ENCODE data around the gene CYP27C1. TPM values are rescaled to one million over a fixed set of nuclear protein-coding genes. Genes with fewer than 3 reads are reported as not detected.
A peak's percentile ranks its signal among the peaks of the same experiment; 100 is the strongest.

The CYP27C1 gene
- total RNA-seq (2022): 0.11 TPM in 1 of 2 replicates, not detected in the other
- Bru-seq, nascent RNA: percentile 18 among the genes with signal in this experiment
- BruChase-seq, experiment 1, labeled RNA remaining after a 2-hour chase: percentile 20 among the genes with signal in this experiment
- BruChase-seq, experiment 2, labeled RNA remaining after a 6-hour chase: percentile 18 among the genes with signal in this experiment
- long read RNA-seq, partial matches to known transcripts: 0 of 1 reads
- long read RNA-seq, other reads (novel, unspliced or antisense): 0 of 1 reads

- H3K36me3 ChIP-seq (ENCODE audit: control insufficient read depth, insufficient read depth, low read length): no peaks in the 10 kb centered on the region
Observed at GRCh38 chr2:127220102-127220767, at the start of gene CYP27C1. Gene CYP27C1, minus strand, starts transcription at chr2:127220299. Its CDS starts 29 bp downstream, at chr2:127220270.

GRCh38 chr2:127261804-127262406 lies 41.8 kb upstream of the CYP27C1 start:
- no TSS peak for BruUV-seq (replicated peaks)
- H3K4me1 ChIP-seq: no peaks in the 10 kb centered on the region
- no peak for TF ChIP-seq CTCF (IDR thresholded peaks at IDR 0.05; ENCODE audit: insufficient read depth in 1 of 2, low read depth in 1 of 2, low read length in 1 of 2, severe bottlenecking in 1 of 2, unreplicated experiment in 1 of 2)
- H3K4me3 Mint-ChIP-seq (ENCODE audit: unreplicated experiment): no peak overlapping the region
- no peak for DNase-seq
- H3K27me3 Mint-ChIP-seq (ENCODE audit: insufficient read depth, unreplicated experiment): no peaks in the 10 kb centered on the region
- no peak overlapping the region for H3K27ac Mint-ChIP-seq (ENCODE audit: unreplicated experiment)
- POLR2A ChIA-PET: no interaction called here
- no peak overlapping the region for H3K4me3 ChIP-seq (ENCODE audit: low read depth, low read length)
- no peaks in the 10 kb centered on the region; the same call in 1 of the 2 replicates for H3K36me3 ChIP-seq (ENCODE audit: control insufficient read depth, insufficient read depth, low read length)
- H3K36me3 Mint-ChIP-seq (ENCODE audit: insufficient read depth, unreplicated experiment): peaks cover 60% of the 10 kb centered on the region
- H3K9me3 Mint-ChIP-seq (ENCODE audit: unreplicated experiment): no peaks in the 10 kb centered on the region
- CTCF ChIA-PET: no interaction called here
- intact Hi-C loops (cut with micrococcal nuclease; ENCODE audit: unreplicated experiment): loop anchor here (5.0 kb wide), 1 partner anchor 65 kb away; no protein-coding TSS in a partner anchor
- no peaks in the 10 kb centered on the region for H3K4me1 Mint-ChIP-seq (ENCODE audit: low read depth, unreplicated experiment)
- no peaks in the 10 kb centered on the region for H3K9me3 ChIP-seq
- H3K27me3 ChIP-seq (replicated peaks; ENCODE audit: control insufficient read depth, insufficient read depth, low read length): no peaks in the 10 kb centered on the region

More at GRCh38 chr2:127220102-127220767, at the start of gene CYP27C1:
- TF ChIP-seq CTCF (IDR thresholded peaks at IDR 0.05; ENCODE audit: insufficient read depth in 1 of 2, low read depth in 1 of 2, low read length in 1 of 2, severe bottlenecking in 1 of 2, unreplicated experiment in 1 of 2): no peak
- Histone ChIP-seq H3K9me3 (no peaks in the 10 kb centered on the region), H3K4me3 (ENCODE audit: low read depth, low read length) (peak within 1 kb of the TSS; percentile 39), H3K27me3 (replicated peaks; ENCODE audit: control insufficient read depth, insufficient read depth, low read length) (no peaks in the 10 kb centered on the region), H3K4me1 (peaks cover 4% of the 10 kb centered on the region; the same call in 1 of the 2 replicates)
- ChIA-PET POLR2A (no interaction called here), CTCF (no interaction called here)
- Mint-ChIP-seq H3K4me1 (ENCODE audit: low read depth, unreplicated experiment) (peaks cover 3% of the 10 kb centered on the region), H3K36me3 (ENCODE audit: insufficient read depth, unreplicated experiment) (peaks cover 6% of the 10 kb centered on the region), H3K27me3 (ENCODE audit: insufficient read depth, unreplicated experiment) (peaks cover 9% of the 10 kb centered on the region), H3K4me3 (ENCODE audit: unreplicated experiment) (peak within 1 kb of the TSS; percentile 80), H3K9me3 (ENCODE audit: unreplicated experiment) (no peaks in the 10 kb centered on the region), H3K27ac (ENCODE audit: unreplicated experiment) (peak within 1 kb of the TSS; percentile 30)
- intact Hi-C loops (cut with micrococcal nuclease; ENCODE audit: unreplicated experiment): no loop called here
- DNase-seq: peak in 1 of 2 experiments; percentile 28
- no TSS peak for BruUV-seq (replicated peaks)

GRCh38 chr2:127259355-127259754 lies 39.3 kb upstream of the CYP27C1 start:
- H3K27me3 ChIP-seq (replicated peaks; ENCODE audit: control insufficient read depth, insufficient read depth, low read length): no peaks in the 10 kb centered on the region
- intact Hi-C loops (cut with micrococcal nuclease; ENCODE audit: unreplicated experiment): no loop called here
- no peak overlapping the region for H3K4me3 ChIP-seq (ENCODE audit: low read depth, low read length)
- TF ChIP-seq CTCF (IDR thresholded peaks at IDR 0.05; ENCODE audit: insufficient read depth in 1 of 2, low read depth in 1 of 2, low read length in 1 of 2, severe bottlenecking in 1 of 2, unreplicated experiment in 1 of 2): no peak
- no peaks in the 10 kb centered on the region for H3K9me3 Mint-ChIP-seq (ENCODE audit: unreplicated experiment)
- no peak overlapping the region for H3K4me3 Mint-ChIP-seq (ENCODE audit: unreplicated experiment)
- H3K27ac Mint-ChIP-seq (ENCODE audit: unreplicated experiment): no peak overlapping the region
- no peak for DNase-seq
- no TSS peak for BruUV-seq (replicated peaks)
- no peaks in the 10 kb centered on the region; the same call in 1 of the 2 replicates for H3K36me3 ChIP-seq (ENCODE audit: control insufficient read depth, insufficient read depth, low read length)
- no peaks in the 10 kb centered on the region for H3K4me1 Mint-ChIP-seq (ENCODE audit: low read depth, unreplicated experiment)
- no peaks in the 10 kb centered on the region for H3K27me3 Mint-ChIP-seq (ENCODE audit: insufficient read depth, unreplicated experiment)
- peaks cover 48% of the 10 kb centered on the region for H3K36me3 Mint-ChIP-seq (ENCODE audit: insufficient read depth, unreplicated experiment)
- CTCF ChIA-PET: interaction anchor here (1.6 kb wide), 1 partner anchor 62 kb away, joined by 6 read pairs; no protein-coding TSS in a partner anchor
- POLR2A ChIA-PET: no interaction called here
- H3K9me3 ChIP-seq: no peaks in the 10 kb centered on the region
- H3K4me1 ChIP-seq: no peaks in the 10 kb centered on the region

Data from Caco-2 (cell line).